Measurements from ENCODE around the gene DMRT3.
"Not testable (repeated sequence)": the region's sequence is repeated elsewhere in the genome, so short reads cannot be mapped to it uniquely, and the experiment has no call there.

DMRT3 gene

DNA sequence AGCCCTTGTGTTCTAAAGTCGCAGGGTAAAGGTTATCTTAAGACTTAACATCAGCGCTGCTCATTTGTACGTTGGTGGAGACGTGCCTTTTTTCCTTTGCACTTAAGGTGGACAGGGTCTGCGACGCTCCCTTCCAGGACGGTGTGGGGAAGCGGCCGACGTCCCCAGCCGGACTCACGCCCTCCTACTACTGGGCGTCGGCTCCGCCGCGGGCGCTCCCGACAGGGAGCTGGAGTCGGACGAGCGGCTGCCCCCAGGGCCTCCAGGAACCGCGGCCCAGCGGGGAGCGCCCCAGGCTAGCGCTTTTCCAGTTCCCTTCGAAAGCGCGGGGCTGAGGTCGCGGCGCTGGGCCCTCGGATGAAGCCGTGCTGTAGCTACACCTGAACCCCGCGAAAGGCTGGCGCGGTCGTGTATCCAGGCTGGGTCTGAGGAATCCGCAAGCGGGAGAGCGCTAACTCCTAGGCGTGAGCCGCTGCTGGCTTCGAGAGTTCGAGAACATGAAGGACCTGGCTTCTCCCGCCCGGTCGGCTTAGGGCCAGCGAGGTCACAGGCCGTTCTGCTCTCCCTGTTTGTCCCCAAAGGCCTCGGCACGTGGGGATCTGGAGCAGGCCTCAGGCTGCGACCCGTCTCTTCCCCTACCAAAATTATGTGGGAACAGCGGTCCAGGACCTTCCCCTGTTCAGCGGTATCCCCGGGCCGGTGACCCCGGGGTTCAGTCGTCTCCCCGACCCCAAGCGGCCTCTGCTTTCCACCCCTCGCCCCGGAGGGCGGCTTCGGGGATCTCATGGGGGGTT is 3.8 kb upstream of the DMRT3 start:
- DNase-seq = no peak

GRCh38 chr9:973295-973834 is 3.1 kb upstream of the DMRT3 start:
- DNase-seq = no peak

GRCh38 chr9:974031-974995 is 2.1 kb upstream of the DMRT3 start:
- DNase-seq = no peak

GRCh38 chr9:974996-975739 is 1.3 kb upstream of the DMRT3 start:
- DNase-seq = no peak

DNA sequence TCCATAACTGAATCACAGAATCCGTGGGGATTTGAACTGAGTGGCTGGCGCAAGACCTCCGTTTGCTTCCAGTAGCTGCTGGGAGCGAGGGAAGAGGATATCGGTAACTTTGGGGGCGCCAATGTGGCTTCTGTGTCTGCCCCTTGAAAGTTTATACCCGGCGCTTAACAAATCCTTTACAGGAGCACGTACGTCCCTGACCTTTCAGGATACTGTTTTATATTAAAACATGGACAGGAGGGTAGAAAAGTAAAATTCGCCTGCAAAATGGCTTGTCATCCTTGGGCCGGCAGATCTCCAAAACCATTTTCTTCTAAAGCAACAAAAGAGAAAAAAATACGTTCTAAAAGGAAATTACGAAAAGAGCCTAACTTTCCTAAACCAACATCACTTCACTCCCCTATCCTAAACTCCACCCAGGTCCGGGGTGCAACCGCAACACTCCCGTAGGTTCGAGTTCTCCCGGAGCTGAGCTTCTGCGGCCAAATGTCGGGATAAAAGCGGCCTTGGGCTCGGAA is 656 bp upstream of the DMRT3 start:
- DNase-seq = no peak

DNA sequence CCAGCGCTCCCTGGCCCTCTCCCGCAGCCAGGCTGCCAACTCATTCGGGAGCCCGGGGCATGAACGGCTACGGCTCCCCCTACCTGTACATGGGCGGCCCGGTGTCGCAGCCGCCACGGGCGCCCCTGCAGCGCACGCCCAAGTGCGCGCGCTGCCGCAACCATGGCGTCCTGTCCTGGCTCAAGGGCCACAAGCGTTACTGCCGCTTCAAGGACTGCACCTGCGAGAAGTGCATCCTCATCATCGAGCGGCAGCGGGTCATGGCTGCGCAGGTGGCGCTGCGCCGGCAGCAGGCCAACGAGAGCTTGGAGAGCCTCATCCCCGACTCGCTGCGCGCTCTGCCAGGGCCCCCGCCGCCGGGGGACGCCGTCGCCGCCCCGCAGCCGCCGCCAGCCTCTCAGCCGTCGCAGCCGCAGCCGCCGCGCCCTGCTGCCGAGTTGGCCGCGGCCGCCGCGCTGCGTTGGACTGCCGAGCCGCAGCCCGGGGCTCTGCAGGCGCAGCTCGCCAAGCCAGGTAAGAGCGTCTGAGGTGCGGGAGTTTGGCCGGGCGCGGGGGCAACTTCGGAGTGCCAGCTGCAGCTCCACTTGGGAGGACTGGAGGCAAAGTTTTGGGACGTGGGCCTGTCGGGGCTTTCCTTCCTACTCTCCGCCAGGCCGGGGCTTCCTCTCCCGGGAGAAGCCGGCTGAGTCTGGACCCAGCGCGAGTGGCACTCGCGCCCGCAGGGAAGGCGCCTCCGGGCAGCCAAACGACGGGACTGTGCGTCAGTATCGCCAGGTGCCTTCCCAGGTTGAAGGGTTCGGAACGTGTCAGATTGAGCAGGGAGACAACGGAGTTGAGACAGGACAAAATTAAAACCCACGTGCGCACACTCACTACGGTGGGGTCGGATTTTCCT is 735 bp downstream of the DMRT3 start:
- no peak for DNase-seq

- DNase-seq = no peak
Measured at GRCh38 chr9:977838-978830, 1.7 kb downstream of the DMRT3 start.

- DNase-seq = no peak
Measured at GRCh38 chr9:979983-980382, 3.5 kb downstream of the DMRT3 start.

- DNase-seq = no peak
Measured at GRCh38 chr9:980640-981039, 4.2 kb downstream of the DMRT3 start.

GRCh38 chr9:981491-981898 is 5.0 kb downstream of the DMRT3 start:
- no peak for DNase-seq

GRCh38 chr9:982394-983230 is 6.2 kb downstream of the DMRT3 start:
- no peak for DNase-seq

GRCh38 chr9:994005-994404 is 17.6 kb downstream of the DMRT3 start:
- no peak for DNase-seq

DNA sequence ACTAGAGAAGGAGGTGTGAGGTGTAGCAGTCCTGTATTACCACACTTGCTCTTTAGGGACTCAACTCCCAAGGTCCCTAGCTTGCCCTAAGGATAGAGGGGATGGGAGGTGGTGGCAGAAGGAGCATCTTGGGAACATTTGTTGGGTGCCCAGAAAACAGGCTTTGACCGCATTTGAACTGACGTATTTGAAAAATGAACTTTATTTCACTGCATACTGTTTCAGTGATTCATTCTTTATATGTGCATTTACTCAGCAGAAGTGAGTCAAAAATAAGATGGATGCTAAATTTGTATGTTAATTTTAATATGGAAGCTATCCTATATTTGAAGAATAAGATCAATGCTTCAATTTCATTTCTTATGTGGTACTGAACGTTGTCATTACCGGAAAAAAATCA is 18.7 kb downstream of the DMRT3 start:
- no peak for DNase-seq

- no peak for DNase-seq
Measured at GRCh38 chr9:995781-996180, 19.3 kb downstream of the DMRT3 start.

DNA sequence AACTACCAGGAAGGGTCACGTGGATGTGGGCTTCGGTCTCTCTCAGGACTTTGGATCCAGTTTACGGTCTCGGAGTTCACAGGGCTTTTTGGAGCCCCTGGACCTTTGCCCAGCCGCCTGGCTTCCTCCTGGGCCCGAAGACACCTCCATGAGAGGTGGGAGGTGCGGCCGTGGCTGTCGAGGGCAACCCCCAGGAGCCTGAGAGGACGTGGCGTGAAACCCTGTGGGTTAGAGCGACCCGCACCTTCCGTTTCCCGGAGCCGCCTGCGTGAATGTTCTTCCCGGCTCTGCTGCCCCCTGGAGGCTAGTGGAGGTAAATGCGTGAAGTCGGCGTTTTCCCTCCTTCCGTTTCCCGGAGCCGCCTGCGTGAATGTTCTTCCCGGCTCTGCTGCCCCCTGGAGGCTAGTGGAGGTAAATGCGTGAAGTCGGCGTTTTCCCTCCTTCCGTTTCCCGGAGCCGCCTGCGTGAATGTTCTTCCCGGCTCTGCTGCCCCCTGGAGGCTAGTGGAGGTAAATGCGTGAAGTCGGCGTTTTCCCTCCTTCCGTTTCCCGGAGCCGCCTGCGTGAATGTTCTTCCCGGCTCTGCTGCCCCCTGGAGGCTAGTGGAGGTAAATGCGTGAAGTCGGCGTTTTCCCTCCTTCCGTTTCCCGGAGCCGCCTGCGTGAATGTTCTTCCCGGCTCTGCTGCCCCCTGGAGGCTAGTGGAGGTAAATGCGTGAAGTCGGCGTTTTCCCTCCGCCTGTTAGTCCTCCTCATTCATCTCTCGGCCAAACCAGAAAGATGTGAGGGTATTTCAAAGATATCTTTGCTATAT is 22.1 kb downstream of the DMRT3 start:
- DNase-seq = not testable (repeated sequence)

DNA sequence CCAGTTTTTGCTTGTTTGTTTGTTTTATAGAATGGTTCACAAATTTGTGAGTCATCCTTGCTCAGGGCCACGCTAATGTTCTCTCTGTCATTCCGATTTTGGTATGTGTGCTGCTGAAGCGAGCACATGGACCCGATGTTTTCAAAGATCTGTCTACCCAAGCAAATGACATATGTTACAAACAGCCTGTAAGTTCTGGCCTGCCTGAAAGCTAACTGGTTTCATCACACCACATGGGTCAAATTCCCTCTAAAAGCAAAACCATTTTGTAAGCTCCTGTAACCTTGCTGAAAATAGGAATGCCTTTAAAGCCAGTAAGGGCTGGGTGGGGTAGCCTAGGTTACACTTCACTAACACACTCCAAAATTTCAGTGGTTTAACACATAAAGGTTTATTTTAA is 25.4 kb downstream of the DMRT3 start:
- no peak for DNase-seq

DNA sequence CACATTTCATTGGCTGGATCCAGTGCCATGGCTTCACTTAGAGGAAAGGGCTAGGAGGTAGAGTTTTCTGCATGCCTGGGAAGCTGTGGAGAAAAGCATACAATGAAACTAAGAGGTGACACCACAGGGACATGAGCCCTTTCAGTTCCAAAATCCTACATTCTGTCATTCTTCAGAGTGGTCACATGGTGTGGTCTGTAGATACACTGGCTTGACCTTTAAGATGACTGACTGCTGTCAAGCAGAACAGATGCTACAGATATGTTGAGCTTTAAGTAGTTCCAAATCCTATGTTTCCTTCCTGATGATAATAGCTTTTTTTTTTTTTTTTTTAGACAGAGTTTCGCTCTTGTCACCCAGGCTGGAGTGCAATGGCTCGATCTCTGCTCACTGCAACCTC is 26.2 kb downstream of the DMRT3 start:
- no peak for DNase-seq

GRCh38 chr9:1005043-1005667 is 28.7 kb downstream of the DMRT3 start:
- no peak for DNase-seq
